ENCODE measurements around the gene AMIGO1. TPM values are rescaled to one million over a fixed set of nuclear protein-coding genes. Genes with fewer than 3 reads are reported as not detected.
"Not testable (repeated sequence)": the region's sequence is repeated elsewhere in the genome, so short reads cannot be mapped to it uniquely, and the experiment has no call there.

AMIGO1 gene
- total RNA-seq, 4 donors from 2014 or later = 2.4 to 10.6 (median 5.9) TPM

DNA sequence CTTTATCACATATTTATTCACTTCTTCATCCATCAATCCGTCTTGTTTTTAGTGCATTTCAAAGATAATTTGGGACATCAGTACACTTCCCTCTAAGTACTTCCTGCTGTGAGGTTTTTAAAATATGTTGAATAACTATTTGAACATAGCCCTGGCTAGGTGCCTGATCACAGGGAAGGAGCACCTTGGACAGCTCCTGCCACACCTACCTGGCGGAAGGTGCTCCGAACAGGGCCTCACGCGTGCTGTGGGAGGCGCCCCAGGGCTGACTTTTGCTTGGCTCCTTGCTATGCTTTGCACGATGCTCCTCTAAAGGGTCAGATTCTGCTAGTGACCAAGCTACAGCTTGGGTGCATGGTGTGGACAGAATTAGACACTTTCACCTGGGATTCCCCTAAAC lies 30.7 kb downstream of the AMIGO1 start:
- DNase-seq (ENCODE audit: low spot score) = no peak
- TF ChIP-seq, protein P1, sequence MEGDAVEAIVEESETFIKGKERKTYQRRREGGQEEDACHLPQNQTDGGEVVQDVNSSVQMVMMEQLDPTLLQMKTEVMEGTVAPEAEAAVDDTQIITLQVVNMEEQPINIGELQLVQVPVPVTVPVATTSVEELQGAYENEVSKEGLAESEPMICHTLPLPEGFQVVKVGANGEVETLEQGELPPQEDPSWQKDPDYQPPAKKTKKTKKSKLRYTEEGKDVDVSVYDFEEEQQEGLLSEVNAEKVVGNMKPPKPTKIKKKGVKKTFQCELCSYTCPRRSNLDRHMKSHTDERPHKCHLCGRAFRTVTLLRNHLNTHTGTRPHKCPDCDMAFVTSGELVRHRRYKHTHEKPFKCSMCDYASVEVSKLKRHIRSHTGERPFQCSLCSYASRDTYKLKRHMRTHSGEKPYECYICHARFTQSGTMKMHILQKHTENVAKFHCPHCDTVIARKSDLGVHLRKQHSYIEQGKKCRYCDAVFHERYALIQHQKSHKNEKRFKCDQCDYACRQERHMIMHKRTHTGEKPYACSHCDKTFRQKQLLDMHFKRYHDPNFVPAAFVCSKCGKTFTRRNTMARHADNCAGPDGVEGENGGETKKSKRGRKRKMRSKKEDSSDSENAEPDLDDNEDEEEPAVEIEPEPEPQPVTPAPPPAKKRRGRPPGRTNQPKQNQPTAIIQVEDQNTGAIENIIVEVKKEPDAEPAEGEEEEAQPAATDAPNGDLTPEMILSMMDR (IDR thresholded peaks at IDR 0.05) = no peak
- no peak for ATAC-seq (ENCODE audit: low FRiP score)

DNA sequence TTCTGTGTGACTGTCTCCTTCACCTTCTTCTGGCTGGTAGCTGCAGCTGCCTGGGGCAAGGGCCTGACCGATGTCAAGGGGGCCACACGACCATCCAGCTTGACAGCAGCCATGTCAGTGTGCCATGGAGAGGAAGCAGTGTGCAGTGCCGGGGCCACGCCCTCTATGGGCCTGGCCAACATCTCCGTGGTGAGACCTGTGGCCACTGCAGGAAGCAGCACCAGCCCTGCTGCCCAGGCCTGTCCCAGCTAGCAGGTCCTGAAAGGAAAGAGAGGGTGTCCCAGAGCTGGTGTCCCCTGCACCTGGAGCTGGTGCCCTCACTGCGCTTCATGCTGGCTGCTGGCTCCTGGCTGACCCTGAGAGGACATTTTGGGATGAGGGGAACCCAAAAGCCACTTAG lies 31.7 kb downstream of the AMIGO1 start:
- ATAC-seq (ENCODE audit: low FRiP score) (no peak), DNase-seq (ENCODE audit: low spot score) (no peak)
- TF ChIP-seq, protein P1 (IDR thresholded peaks at IDR 0.05) = no peak

DNA sequence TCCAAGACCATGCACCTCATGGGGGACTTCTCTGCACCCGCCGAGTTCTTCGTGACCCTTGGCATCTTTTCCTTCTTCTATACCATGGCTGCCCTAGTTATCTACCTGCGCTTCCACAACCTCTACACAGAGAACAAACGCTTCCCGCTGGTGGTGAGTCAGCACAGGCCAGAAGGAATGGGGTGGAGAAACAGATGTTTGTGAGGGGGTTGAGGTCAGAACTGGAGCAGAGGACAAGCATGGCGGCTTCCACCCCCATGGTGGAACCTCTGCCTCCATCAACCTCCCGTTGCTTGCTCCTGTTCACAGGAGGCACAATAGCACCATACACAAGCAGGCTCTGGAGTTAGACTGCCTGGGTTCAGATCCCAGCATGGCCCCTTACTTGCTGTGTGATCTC lies 32.7 kb downstream of the AMIGO1 start:
- ATAC-seq (ENCODE audit: low FRiP score) (no peak), DNase-seq (ENCODE audit: low spot score) (no peak)
- TF ChIP-seq, protein P1 (IDR thresholded peaks at IDR 0.05) = no peak

DNA sequence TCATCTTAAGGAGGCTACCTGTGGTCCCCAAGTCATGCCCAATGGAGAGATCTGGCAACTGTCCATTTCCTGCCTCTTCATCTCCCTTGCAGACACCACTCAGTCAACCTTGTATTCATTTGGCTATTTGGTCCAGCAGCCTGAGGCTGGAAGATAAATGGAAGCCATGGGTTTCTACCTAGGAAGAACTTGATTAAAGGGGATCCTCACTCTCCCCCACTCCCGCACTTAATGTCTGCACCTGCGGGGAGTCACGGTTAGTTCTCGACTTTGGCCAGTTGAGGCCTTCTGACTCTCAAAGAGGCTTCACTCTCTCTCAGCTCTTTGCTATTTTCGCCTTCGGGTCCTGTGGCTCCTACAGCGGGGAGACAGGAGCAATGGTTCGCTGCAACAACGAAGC lies 34.3 kb downstream of the AMIGO1 start:
- DNase-seq (ENCODE audit: low spot score) = no peak
- TF ChIP-seq, protein P1 (IDR thresholded peaks at IDR 0.05) = no peak
- ATAC-seq (ENCODE audit: low FRiP score) = no peak

DNA sequence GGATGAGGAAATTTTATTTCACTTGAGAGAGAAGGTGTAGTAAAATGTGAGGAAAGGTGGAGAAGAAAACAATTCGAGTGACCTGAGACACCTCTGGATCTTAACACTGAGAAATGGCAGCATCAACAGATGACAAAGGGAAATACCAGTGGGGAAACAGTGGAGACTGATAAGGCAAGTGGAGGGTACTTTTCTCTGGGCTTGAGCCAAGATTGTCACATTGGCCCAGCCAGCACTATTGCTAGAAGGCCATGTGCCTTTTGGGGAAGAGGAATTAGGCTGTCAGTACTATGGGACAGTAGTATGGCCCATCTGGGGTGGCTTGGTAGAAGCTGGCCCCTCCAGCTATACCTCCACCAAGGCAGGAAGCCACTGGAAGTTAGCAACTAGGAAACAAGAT lies 34.8 kb downstream of the AMIGO1 start:
- ATAC-seq (ENCODE audit: low FRiP score) (no peak), DNase-seq (ENCODE audit: low spot score) (no peak)
- TF ChIP-seq, protein P1 (IDR thresholded peaks at IDR 0.05) = no peak

DNA sequence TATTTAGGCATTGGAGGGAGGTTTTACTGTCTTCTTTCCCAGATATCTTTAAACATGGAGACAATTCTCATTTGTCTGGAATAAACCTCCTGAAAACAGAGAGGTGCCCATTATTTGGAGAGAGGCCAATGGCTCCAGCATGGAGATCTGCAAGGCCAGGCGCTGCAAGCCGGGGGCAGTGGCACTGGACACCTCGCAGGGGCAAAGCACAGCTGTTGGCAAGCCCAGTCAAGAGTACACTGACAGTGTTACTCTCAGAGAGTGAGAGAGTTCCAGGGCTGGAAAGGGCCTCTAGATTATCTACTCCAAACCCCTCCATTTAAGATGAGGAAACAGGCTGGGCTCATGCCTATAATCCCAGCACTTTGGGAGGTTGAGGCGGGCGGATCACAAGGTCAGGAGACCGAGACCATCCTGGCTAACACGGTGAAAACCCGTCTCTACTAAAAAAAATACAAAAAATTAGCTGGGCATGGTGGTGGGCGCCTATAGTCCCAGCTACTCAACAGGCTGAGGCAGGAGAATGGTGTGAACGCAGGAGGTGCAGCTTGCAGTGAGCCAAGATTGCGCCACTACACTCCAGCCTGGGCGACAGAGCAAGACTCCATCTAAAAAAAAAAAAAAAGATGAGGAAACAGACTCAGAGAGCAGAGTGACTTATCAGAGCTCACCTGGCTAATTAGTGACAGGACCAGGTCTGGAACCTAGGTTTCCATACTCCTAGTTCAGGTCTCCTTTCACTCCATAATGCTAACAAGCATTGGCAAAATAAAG lies 36.1 kb downstream of the AMIGO1 start:
- ATAC-seq (ENCODE audit: low FRiP score); DNase-seq (ENCODE audit: low spot score): not testable (repeated sequence)

DNA sequence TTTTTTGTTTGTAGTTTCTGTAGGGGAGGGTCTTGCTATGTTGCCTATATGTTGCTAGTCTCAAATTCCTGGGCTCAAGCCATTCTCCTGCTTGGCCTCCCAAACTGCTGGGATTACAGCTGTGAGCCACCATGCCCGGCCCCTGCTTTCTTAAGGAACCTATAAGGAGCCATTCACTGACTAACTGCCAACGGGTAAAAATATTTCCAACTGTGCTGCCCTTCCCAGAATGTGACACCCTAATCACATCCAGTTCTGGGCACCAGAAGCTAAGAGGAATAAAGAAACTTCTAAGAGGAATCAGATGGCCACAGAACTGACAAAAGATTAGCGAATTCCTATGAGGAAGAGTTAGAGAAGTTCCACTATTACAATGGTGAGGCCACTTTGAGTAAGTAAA lies 36.7 kb downstream of the AMIGO1 start:
- ATAC-seq (ENCODE audit: low FRiP score) (no peak), DNase-seq (ENCODE audit: low spot score) (no peak)
- TF ChIP-seq, protein P1 (IDR thresholded peaks at IDR 0.05) = no peak

Measured in omental fat pad (tissue), 4 donors.